Neural cell (in vitro differentiated cells): Measurements from ENCODE around the gene SLC8A3.

Source experiments
- CTCF ChIP-seq: fragments of 450-650 bp; IDR thresholded peaks from 2 replicates; pipeline ENCODE4 v1.5.1; 2014; ENCODE audit warnings: antibody characterized with exemption, mild to moderate bottlenecking, moderate library complexity; ENCODE audit not compliant: poor library complexity, severe bottlenecking
- EZH2 ChIP-seq: fragments of 200-600, 300-800 bp; shearing (Covaris generic), sonication (generic); IDR thresholded peaks from 2 replicates; pipeline ENCODE4 v1.6.1; 2014; ENCODE audit warnings: antibody characterized with exemption, low read length, borderline replicate concordance, mild to moderate bottlenecking; ENCODE audit not compliant: insufficient read depth, poor library complexity, severe bottlenecking
- POLR2AphosphoS5 ChIP-seq: IDR thresholded peaks from 2 replicates; pipeline ENCODE4 v1.6.1; 2012
- RAD21 ChIP-seq: fragments of 450-650 bp; conservative IDR thresholded peaks from 2 replicates; pipeline ENCODE4 v1.6.1; 2014; ENCODE audit warnings: antibody characterized with exemption, mild to moderate bottlenecking, moderate library complexity
- TAF1 ChIP-seq: IDR thresholded peaks from 2 replicates; pipeline ENCODE4 v1.6.1; 2012; ENCODE audit warnings: low read depth
- TF ChIP-seq, protein P1 (sequence below): IDR thresholded peaks from 2 replicates; pipeline ENCODE4 v1.6.1; 2012; ENCODE audit warnings: borderline replicate concordance

GRCh38 chr14:70005281-70005805 is 183.4 kb downstream of the SLC8A3 start:
- TF ChIP-seq CTCF (no peak), EZH2 (no peak), POLR2AphosphoS5 (no peak), TAF1 (no peak), RAD21 (no peak)
- TF ChIP-seq, protein P1, sequence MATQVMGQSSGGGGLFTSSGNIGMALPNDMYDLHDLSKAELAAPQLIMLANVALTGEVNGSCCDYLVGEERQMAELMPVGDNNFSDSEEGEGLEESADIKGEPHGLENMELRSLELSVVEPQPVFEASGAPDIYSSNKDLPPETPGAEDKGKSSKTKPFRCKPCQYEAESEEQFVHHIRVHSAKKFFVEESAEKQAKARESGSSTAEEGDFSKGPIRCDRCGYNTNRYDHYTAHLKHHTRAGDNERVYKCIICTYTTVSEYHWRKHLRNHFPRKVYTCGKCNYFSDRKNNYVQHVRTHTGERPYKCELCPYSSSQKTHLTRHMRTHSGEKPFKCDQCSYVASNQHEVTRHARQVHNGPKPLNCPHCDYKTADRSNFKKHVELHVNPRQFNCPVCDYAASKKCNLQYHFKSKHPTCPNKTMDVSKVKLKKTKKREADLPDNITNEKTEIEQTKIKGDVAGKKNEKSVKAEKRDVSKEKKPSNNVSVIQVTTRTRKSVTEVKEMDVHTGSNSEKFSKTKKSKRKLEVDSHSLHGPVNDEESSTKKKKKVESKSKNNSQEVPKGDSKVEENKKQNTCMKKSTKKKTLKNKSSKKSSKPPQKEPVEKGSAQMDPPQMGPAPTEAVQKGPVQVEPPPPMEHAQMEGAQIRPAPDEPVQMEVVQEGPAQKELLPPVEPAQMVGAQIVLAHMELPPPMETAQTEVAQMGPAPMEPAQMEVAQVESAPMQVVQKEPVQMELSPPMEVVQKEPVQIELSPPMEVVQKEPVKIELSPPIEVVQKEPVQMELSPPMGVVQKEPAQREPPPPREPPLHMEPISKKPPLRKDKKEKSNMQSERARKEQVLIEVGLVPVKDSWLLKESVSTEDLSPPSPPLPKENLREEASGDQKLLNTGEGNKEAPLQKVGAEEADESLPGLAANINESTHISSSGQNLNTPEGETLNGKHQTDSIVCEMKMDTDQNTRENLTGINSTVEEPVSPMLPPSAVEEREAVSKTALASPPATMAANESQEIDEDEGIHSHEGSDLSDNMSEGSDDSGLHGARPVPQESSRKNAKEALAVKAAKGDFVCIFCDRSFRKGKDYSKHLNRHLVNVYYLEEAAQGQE: no peak
